ENCODE measurements around the gene CDIPT.

The CDIPT gene, protein sequence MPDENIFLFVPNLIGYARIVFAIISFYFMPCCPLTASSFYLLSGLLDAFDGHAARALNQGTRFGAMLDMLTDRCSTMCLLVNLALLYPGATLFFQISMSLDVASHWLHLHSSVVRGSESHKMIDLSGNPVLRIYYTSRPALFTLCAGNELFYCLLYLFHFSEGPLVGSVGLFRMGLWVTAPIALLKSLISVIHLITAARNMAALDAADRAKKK
- 31.6 to 96.4 (median 69.7) reads per million in 18 experiments for total RNA-seq

DNA sequence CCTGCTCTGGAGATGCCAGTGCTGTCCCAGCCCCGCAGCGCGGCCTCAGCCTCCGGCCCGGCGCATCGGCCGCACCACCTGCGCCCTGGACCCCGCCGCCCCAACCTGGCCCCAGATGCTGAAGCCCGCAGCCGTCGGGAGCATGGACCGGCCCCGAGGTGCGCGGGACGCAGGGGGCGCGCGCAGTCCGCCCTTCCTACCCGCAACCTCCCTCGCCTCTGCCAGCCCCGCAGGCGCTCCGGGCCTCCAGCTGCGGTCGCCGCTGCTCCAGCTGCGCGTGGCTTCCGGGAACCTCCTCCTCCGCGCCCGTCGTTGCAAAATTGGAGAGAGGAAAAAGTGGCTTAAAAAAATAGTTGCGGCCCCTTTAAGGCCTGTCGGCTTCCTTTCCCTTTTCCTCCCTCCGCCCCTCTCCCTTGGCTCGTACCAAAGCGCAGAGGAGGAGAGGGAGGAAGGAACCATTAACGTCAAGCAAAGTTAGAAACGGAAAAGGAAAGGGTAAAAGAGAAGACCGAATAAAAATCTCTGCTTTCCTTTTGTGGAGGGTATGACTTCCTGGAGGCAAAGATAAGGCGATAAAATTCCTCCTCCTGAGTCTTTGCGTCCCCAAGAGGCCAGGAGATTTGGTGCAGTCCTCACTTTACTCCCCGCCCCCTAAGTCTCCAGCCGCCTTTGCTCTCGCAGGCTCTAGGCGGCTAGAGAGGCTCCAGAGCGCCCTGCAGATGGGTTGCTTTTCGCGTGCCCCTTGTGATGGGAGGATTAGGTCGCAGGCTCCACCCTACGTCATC, at the start of gene CDIPT:
Gene CDIPT, minus strand, starts transcription at position 343 of the 785 bp plus-strand sequence. CDS start 369 bp downstream, outside the sequence.
- peak; percentile 98 for DNase-seq

DNA sequence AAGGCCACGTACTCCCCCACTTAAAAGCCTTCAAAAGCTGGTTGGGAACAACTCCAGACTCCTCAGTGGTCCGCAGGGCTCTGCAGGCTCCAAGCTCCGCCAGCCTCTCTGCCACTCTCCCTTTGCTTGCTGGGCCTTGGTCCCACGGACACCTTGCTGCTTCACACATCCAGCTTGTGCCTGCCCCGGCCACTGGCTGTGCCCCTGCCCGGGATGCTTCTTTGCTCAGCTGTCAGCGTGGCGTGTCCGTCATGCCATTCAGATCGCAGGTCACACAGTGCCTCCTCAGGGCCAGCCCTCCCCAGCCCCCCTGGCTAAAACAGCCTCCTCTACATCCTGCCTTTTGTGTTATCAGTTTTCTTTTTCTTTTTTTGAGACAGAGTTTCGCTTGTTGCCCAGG, 49.1 kb upstream of the CDIPT start:
- DNase-seq = no peak

DNA sequence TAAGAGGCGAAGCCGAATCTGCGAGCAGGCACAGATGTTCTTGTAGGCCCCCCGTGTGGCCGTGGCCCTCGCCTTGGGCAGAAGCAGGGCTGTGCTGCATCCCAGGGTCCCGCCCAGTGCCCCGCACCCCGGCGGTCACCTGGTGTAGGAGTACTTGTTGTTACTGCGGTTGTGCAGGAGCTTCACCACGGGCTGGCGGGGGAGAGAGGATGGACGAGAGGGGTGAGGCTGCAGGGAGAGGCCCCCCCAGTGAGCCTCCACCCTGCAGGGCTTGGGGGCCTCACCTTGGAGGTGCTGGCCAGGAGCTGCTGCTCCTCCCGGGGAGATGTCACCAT, 48.6 kb upstream of the CDIPT start:
- no peak for DNase-seq

DNA sequence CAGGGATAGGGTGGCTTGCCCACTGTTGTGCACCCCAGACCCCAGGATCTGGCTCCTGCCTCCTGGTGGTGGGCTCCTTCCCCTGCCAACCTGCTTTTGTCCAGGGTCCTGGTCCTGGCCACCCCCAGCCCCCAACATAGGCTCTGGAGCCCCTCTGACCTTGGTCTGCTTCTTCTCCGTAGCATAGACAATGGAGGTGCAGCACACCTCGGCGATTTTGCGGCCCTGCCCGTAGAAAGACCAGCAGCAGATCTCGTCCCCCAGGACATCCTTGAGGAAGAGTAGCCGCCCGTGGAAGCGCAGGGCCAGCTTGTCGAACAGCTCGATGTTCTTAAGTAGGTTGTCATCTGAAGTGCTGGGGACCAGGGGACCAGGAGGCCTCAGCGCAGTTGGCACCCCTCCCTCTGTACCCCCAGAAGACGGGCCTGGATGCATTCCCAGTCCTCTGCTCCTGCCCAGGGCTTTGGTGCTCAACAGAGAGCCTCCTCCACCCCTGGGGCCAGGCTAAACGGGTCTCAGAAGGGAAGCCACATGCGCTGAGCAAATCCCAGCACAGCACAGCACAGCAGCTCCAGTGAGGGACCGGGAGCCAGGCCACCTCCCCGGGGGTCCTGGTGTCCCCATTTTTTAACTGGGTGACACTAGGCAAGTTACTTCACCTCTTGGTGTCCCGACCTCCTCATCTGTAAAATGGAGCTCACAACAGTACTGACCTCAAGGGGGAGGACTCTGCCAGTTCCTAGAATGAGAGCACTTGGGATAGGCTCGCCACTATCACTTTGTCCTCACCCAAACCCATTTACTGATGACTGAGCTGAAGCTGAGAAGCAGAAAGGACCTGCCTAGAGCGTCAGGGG, 48.0 kb upstream of the CDIPT start:
- DNase-seq = no peak

DNA sequence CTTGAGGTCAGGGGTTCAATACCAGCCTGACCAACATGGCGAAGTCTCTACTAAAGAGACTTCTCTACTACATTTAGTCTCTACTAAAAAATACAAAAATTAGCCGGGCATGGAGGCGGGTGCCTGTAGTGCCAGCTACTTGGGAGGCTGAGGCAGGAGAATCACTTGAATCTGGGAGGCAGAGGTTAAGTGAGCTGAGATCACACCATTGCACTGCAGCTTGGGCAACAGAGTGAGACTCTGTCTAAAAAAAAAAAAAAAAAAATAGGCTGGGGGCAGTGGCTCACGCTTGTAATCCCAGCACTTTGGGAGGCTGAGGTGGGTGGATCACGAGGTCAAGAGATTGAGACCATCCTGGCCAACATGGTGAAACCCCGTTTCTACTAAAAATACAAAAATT, 46.8 kb upstream of the CDIPT start:
- peak; percentile 48 to 59 for DNase-seq

DNA sequence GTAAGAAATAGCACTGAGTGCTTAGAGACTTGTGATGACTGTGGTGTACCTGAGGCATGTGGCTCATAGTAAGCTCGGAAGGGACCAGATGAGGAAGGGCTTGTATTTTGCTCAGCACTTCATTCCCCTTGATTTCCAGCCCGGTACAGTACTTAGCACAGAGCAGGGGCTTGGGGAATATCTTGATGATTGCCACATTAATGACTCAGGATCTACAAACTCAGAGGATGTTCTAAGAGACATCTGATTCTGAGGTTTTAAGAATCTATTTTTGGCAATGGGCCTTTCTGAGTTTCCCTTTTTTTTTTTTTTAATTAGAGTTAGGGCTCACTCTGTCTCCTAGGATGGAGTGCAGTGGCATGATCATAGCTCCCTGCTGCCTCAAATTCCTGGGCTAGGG, 46.4 kb upstream of the CDIPT start:
- DNase-seq = peak; percentile 85 to 89

DNA sequence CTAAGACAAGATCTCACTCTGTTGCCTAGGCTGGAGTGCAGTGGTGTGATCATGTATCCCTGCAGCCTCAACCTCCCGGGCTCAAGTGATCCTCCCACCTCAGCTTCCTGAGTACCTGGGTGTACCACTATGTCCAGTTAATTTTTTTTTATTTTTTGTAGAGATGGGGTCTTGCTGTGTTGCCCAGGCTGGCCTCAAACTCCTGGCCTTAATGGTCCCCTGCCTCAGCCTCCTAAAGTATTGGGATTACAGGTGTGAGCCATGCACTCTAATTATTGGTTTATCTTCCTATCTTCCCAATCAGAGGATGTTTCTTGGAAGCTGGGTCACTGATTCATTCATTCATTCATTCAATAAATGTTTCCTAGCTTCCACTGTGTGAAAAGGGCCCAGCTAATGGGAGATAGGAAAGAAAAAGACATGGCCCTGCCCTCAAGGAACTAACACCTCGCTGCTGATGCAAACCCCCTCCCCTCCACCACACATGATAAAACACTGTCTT, 45.7 kb upstream of the CDIPT start:
- no peak for DNase-seq

DNA sequence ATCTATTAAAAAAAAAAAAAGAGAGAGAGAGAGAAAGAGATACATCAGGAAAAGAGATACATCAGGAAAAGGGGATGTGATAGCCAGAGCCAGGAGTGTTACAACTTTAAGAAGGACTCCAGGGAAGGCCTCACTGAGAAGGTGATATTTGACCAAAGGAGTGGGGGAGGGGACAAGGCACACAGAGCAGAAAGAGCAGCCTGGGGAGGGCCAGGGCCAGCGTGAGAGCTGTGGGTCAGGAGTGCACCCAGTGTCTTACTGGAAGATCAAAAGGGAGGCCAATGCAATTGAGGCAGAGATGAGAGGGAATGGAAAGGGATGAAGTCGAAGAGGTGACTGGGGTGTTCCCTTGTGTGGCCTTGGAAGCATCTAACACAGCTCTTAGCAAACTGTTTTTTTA, 44.9 kb upstream of the CDIPT start:
- DNase-seq = no peak

DNA sequence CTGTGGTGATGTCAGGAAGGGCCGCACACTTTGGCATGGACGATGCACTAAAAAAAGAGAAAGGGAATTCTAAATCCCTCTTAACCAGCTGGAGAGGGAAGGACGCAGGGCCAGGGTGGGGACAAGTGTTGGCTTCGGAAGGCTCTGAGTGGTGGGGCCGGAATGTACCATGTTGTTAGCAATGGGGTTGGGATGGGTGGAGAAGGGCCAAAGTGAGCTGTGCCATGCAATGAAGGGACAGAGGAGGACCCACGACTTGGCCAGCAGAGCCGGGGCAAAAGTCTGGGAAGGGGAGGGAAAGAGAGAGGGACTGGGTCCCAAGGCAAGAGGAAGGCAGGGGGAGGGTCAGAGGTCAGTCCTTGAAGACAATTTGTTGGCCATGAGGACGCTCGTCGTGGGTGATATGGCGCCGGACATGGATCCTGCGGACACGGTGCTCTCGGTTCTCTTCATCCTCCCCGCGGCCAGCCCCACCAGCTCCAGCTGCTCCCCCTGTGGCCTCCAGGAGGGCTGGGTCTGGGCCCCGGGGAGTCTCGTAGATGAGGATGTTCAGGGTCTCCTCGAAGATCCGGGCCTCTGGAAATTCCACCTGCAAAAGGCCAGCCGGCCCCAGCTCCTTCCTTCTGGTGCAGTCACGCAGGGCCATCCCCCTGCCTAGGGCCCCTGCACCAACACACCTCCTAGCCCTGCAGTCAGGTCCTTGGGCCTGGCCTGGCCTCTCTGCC, 43.7 kb upstream of the CDIPT start:
- DNase-seq = no peak

DNA sequence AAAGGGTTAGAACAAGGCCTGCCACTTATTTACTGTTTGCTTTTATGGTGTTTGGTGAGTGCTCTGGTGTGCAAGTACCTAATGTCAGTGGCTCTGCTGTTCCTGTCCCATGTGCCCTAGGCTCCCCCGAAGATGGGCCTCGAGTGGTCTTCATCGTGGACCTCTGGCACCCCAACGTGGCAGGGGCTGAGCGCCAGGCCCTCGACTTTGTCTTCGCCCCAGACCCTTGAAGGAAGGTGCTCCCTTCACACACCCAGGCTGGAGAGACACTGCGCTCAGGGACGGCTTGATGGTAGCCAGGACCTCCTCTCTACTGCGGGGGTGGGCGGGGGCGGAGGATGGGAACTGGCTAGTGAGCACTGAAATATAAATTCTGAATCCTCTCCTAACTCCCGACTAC, 42.6 kb upstream of the CDIPT start:
- DNase-seq = no peak

DNA sequence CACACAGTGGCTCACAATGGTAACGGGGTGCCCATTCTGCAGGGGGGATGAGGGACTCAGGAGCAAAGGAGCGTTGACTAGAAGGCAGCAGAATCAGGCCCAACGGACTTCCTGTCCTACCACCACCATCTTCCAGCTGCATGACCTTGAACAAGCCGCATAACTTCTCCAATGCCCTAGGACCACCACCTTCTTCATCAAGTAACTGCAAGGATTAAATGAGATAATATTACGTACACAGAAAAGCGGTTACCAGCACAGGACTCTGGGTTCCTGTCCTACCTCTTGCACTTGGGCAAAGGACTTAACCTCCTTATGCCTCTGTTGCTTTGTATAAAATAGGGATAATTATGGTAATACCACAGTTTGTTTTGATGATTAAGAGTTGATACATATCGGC, 41.9 kb upstream of the CDIPT start:
- no peak for DNase-seq

DNA sequence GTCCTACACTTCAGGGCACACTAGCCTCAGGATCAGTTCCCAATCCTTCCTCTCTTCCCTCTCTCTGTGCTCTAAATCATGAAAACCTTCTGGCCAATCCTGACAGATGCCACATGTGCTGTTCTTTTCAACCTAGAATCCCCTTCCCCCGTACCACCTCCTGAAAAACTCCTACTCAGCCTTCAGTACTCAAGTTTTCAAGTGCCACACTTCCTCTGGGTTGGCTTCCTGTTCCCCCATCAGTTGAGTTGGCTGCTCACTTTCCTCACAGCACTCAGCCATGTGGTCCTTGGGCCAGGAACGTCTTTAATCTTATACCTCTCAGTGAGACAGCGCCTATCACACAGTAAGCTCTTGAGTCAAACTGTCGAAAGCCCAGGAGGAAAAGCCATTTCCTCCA, 40.6 kb upstream of the CDIPT start:
- DNase-seq = peak; percentile 6 to 61

DNA sequence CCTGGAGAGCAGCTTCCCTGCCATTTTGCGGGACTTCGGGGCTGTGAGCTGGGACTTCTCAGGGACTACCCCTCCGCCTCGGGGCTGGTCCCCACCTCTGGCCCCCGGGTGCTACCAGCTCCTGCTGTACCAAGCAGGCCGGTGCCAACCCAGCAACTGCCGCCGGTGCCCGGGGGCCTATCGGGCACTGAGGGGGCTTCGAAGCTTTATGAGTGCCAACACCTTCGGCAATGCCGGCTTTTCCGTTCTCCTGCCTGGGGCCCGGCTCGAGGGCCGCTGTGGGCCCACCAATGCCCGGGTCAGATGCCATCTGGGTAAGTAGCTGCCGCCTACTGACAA, 38.5 kb upstream of the CDIPT start:
- no peak for DNase-seq

DNA sequence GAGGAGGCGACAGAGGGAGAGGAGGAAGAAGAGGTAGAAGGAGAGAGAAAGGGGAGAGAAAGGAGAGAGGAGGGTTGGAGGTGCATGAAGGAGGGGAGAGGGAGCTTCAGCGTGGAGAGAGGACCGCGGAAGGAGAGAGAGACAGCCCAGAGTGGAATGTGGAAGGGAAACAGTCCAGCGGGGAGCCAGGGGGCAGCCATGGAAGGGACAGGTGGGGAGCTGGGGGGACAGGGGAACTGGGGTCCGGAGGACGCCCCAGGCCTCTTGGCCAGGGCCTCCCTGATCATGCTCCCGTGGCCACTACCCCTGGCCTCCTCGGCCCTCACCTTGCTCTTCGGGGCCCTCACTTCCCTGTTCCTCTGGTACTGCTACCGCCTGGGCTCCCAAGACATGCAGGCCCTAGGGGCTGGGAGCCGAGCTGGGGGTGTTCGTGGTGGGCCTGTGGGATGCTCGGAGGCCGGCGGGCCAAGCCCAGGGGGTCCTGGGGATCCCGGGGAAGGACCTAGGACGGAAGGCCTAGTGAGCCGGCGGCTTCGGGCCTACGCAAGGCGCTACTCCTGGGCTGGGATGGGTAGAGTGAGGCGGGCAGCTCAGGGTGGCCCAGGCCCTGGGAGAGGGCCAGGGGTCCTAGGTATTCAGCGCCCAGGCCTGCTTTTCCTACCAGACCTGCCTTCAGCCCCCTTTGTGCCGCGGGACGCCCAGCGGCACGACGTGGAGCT, 38.0 kb upstream of the CDIPT start:
- no peak for DNase-seq

DNA sequence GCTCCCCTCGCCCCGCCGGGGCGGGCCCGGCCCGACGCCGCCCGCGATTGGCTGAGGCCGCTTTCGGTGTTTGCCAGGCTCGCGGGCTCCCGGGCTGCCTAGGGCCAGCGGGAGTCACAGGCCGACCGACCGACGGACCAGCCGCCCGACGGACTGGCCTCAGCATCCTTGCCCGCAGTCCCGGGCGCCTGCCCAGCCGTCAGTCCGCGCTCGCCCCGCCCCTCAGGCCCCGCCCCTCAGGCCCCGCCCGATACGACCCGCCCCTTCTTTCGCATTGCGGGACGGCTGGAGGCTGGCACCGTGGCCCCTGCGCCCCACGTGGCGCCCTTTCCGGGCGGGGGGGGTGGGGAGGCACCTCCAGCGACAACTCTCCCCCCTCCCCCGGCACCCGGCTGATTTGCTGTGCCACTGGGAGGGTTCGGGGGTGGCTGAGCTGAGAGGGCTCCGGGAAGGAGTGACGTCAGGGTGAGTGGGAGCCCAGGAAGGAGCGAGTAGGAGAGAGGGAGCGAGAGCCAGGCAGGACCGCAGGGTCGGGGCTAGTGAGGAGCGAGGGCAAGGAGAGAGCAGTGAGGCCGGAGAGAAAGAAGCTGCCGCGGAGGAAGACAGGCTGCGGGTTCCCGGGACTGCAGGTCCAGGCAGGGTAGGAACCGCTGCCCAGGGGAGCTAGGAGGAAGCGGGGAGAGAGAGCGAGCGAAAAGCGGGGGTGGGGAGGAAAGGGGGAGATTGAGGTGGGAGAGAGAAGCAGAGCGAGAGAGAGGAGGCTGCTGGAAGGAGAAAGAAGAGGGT, 37.3 kb upstream of the CDIPT start, which contains the start of gene ASPHD1:
Gene ASPHD1, plus strand, starts transcription at position 387 of the 786 bp plus-strand sequence. CDS start 484 bp downstream, outside the sequence.
- DNase-seq = peak; percentile 79 to 92

DNA sequence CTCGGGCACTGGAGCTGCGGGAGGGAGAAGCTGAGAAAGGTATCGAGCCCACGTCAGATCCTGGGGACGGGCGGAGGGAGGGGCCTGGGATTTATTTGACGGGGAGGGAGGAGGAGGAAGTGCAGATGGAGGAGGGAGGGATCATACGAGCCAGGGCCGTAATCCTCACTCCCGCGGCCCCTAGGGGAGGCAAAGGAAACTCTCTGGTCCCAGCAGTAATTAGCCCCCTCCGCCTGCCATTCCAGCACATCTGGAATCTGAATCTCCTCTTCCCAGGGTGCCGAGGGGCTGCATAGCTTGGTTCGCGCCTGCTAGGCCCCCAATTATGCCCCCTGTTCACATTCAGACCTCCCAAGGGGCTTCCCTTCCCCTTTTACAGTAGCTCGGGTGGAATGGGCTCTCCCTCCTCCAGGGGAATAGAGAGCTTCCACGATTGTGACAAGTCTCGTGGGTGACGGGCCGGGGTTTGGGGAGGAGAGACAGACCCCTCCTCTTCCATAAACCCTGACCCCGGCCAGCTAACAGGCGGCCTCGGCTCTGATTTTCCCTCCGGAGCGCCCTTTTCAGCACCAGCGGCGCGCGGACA, 36.6 kb upstream of the CDIPT start, which contains the start of gene SEZ6L2:
Gene SEZ6L2, minus strand, starts transcription at position 35 of the 586 bp plus-strand sequence. CDS start 531 bp downstream, outside the sequence.
- DNase-seq = peak; percentile 50 to 58

DNA sequence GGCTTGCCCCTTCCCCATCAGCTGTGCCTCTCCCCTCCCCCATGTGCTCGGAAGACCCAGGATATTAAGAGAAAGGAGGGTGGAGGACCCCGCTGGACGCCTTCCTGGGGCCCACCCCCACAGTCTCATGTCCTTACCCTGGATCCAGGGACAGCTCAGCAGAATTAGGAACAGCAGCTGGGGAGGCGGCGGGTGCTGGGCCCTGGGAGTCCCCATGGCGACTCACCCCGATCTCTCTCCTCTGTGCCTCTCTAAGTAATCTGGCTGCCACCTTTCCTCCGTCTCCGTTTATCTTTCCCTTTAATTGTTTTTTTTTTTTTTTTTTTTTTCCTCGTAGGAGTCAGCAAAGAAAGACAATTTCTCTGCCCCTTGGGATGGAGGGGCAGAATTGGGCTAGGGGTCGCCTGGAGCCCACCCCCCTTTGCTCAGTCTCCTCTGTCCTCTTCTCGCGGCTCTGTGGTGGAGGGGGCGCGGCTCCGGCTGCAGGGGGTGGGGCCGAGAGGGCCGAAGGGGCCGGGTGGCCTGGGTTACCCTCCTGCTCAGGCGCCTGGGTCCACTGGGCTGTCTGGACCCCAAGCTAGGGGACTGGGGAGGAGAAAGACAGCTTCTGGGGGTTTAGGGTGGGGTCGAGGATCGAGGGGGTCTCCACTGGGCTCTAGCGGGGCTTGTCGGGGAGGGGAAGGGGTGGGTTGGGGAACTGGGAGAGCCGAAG, 35.9 kb upstream of the CDIPT start:
- no peak for DNase-seq

DNA sequence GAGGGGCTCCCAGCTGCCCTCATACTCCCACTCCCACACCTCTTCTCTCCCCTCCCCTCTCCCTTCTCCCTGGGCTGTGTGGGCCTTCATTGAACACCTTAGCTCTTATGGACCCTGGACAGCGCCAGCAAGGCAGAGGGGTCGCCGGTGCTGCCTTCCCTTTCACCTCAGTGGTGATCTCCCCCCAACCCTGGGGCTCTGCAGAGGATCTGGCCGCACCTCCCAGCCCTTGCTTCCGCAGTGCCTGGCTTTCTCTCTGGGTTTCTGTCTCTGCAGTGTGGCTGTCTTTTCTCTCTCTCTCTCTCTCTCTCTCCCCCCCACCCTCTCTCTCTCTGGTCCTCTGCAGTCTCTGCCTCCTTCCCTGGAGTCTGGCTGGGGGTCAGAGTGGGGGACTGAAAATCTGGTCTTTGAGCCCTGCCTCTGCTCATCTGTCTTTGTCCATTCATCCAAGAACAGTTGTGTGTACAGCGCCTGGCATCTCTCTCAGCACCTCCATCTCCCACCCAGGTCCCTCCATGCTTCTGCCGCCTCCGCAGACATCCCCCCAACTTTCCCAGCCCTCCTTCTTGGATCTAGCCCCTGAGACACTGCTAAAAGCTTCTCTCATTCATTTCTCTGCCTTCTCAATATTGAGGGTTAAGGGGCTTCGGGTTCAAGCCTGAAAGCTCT, 35.2 kb upstream of the CDIPT start:
- DNase-seq = no peak

DNA sequence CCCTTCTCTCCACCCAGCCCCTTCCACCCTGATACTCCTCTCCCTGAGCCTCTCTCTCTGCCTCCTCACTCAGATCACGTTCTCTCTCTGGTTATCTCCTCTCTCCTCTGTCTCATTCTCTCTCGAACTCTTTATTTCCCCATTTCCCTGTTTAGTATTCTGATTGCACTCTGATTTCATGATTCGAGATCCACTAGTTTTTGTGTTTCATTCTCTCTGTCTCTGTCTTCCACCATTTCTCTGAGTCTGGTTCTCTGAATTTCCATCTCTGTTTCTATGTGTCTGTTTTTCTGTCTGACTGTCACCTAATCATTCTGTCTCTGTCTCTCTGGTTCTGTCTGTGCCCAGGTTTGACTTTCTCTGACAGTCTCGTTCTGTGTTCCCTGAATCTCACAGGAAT, 34.3 kb upstream of the CDIPT start:
- no peak for DNase-seq
